ENCODE data around the gene SLC25A51.
A peak's percentile ranks its signal among the peaks of the same experiment; 100 is the strongest.

SLC25A51 gene

GRCh38 chr9:37909326-37909725 lies 5.4 kb upstream of the SLC25A51 start:
- no peak for DNase-seq (ENCODE audit: low read depth)
- H3K4me3 ChIP-seq (ENCODE audit: low read length), result no peak overlapping the region
- TF ChIP-seq CTCF (conservative IDR thresholded peaks at IDR 0.05; ENCODE audit: low read length), result no peak

GRCh38 chr9:37908698-37909186 lies 4.8 kb upstream of the SLC25A51 start:
- H3K4me3 ChIP-seq (ENCODE audit: low read length), result no peak overlapping the region
- TF ChIP-seq CTCF (conservative IDR thresholded peaks at IDR 0.05; ENCODE audit: low read length), result no peak
- DNase-seq (ENCODE audit: low read depth), result peak; percentile 90

GRCh38 chr9:37908283-37908682 lies 4.4 kb upstream of the SLC25A51 start:
- TF ChIP-seq CTCF (conservative IDR thresholded peaks at IDR 0.05; ENCODE audit: low read length), result no peak
- H3K4me3 ChIP-seq (ENCODE audit: low read length), result no peak overlapping the region
- DNase-seq (ENCODE audit: low read depth), result no peak

- no peak for DNase-seq (ENCODE audit: low read depth)
- no peak for TF ChIP-seq CTCF (conservative IDR thresholded peaks at IDR 0.05; ENCODE audit: low read length)
- no peak overlapping the region for H3K4me3 ChIP-seq (ENCODE audit: low read length)
Measured at GRCh38 chr9:37906312-37907239, 2.6 kb upstream of the SLC25A51 start.

- no peak overlapping the region for H3K4me3 ChIP-seq (ENCODE audit: low read length)
- no peak for DNase-seq (ENCODE audit: low read depth)
- TF ChIP-seq CTCF (conservative IDR thresholded peaks at IDR 0.05; ENCODE audit: low read length), result no peak
Measured at GRCh38 chr9:37905776-37906175, 1.8 kb upstream of the SLC25A51 start.

- no peak for DNase-seq (ENCODE audit: low read depth)
- TF ChIP-seq CTCF (conservative IDR thresholded peaks at IDR 0.05; ENCODE audit: low read length), result no peak
- H3K4me3 ChIP-seq (ENCODE audit: low read length), result peak overlapping the region; percentile 90
Measured at GRCh38 chr9:37905131-37905505, 1.2 kb upstream of the SLC25A51 start.

Data from AG10803 (cell line).